PC-3 (cell line): ENCODE measurements around the gene FAM131C.

ENCODE experiments used
- CTCF ChIP-seq: fragments of 300-600 bp; sonication (generic); conservative IDR thresholded peaks from 2 replicates; pipeline ENCODE4 v1.5.1; 2017; ENCODE audit warnings: antibody characterized with exemption, low read depth, mild to moderate bottlenecking, low read length
- EZH2 ChIP-seq: fragments of 300-600 bp; sonication (generic); IDR thresholded peaks from one replicate; pipeline ENCODE4 v1.6.1; 2017; ENCODE audit warnings: antibody characterized with exemption, mild to moderate bottlenecking, low read length; ENCODE audit not compliant: unreplicated experiment
- EZH2phosphoT487 ChIP-seq: fragments of 300-600 bp; sonication (generic); IDR thresholded peaks from 2 replicates; pipeline ENCODE4 v1.6.1; 2018; ENCODE audit warnings: mild to moderate bottlenecking, antibody characterized with exemption, low read length, borderline replicate concordance

- TF ChIP-seq CTCF (no peak), EZH2 (no peak), EZH2phosphoT487 (no peak)
Measured at GRCh38 chr1:16063921-16064320, 9.5 kb downstream of the FAM131C start.
